HEK293 (cell line): ENCODE data around the gene BEST1.

Source experiments
- CTCF ChIA-PET: fragments of 350-600 bp; formaldehyde crosslinking; extraction: SDS; loops from one replicate; lab custom pipeline; 2021; ENCODE audit warnings: antibody characterized with exemption; lab: Yijun Ruan, JAX
- POLR2A ChIA-PET: fragments of 300-600 bp; formaldehyde crosslinking; extraction: SDS; loops from one replicate; lab custom pipeline; 2020; ENCODE audit warnings: antibody characterized with exemption, inconsistent platforms; lab: Yijun Ruan, JAX
- H3K27ac ChIP-seq: fragments of 200-500 bp; sonication (Bioruptor generic); 2 replicates; pipeline ENCODE4 v1.5.1; 2014; ENCODE audit warnings: low read depth, low read length, control low read depth, inconsistent platforms; ENCODE audit errors: extremely low read depth
- H3K36me3 ChIP-seq, 2 experiments: fragments of 200-500 bp in 1 of 2; sonication (Bioruptor generic) in 1 of 2; 1 replicate in 1 of 2; 2 replicates in 1 of 2; pipeline ENCODE4 v1.5.1; 2014 to 2017; ENCODE audit warnings: inconsistent platforms in 2 of 2, low read length in 2 of 2; ENCODE audit not compliant: control insufficient read depth in 2 of 2, insufficient read depth in 1 of 2
- H3K4me1 ChIP-seq: fragments of 200-500 bp; sonication (Bioruptor generic); 2 replicates; pipeline ENCODE4 v1.5.1; 2014; ENCODE audit warnings: mild to moderate bottlenecking, low read length, inconsistent platforms; ENCODE audit not compliant: control insufficient read depth, insufficient read depth
- H3K4me3 ChIP-seq: 2 replicates; pipeline ENCODE4 v1.5.1; 2011; ENCODE audit warnings: low read depth, mild to moderate bottlenecking, control low read depth, low read length, moderate library complexity
- H3K9me3 ChIP-seq: fragments of 200-500 bp; sonication (Bioruptor generic); 2 replicates; pipeline ENCODE4 v1.5.1; 2014; ENCODE audit warnings: low read depth, low read length, inconsistent platforms; ENCODE audit not compliant: control insufficient read depth, insufficient read depth
- KLF7 ChIP-seq: fragments of 450-650 bp; formaldehyde crosslinking; IDR thresholded peaks from 2 replicates; pipeline ENCODE4 v1.5.1; 2016; ENCODE audit warnings: missing biosample characterization, missing genetic modification characterization, borderline replicate concordance
- SP3 ChIP-seq: fragments of 450-650 bp; formaldehyde crosslinking; IDR thresholded peaks from 2 replicates; pipeline ENCODE4 v1.5.1; 2016; ENCODE audit warnings: missing biosample characterization, missing genetic modification characterization
- YY2 ChIP-seq: fragments of 450-650 bp; formaldehyde crosslinking; IDR thresholded peaks from 2 replicates; pipeline ENCODE4 v1.5.1; 2016; ENCODE audit warnings: missing biosample characterization, missing genetic modification characterization
- ZBTB20 ChIP-seq: fragments of 450-650 bp; formaldehyde crosslinking; IDR thresholded peaks from 2 replicates; pipeline ENCODE4 v1.5.1; 2016; ENCODE audit warnings: missing biosample characterization, missing genetic modification characterization
- ZFHX2 ChIP-seq: fragments of 450-650 bp; formaldehyde crosslinking; conservative IDR thresholded peaks from 2 replicates; pipeline ENCODE4 v1.5.1; 2016; ENCODE audit warnings: missing biosample characterization, missing genetic modification characterization
- ZNF19 ChIP-seq: fragments of 450-650 bp; formaldehyde crosslinking; IDR thresholded peaks from 2 replicates; pipeline ENCODE4; 2016; ENCODE audit warnings: missing biosample characterization, missing genetic modification characterization, low read depth
- ZNF214 ChIP-seq: fragments of 450-650 bp; formaldehyde crosslinking; IDR thresholded peaks from 2 replicates; pipeline ENCODE4 v1.5.1; 2017; ENCODE audit warnings: missing biosample characterization, mild to moderate bottlenecking, missing genetic modification characterization, borderline replicate concordance
- ZNF239 ChIP-seq: fragments of 450-650 bp; formaldehyde crosslinking; IDR thresholded peaks from 2 replicates; pipeline ENCODE4 v1.5.1; 2016; ENCODE audit warnings: missing biosample characterization, missing genetic modification characterization
- ZNF335 ChIP-seq: fragments of 450-650 bp; formaldehyde crosslinking; conservative IDR thresholded peaks from 2 replicates; pipeline ENCODE4 v1.5.1; 2016; ENCODE audit warnings: missing biosample characterization, missing genetic modification characterization
- ZNF391 ChIP-seq: fragments of 450-650 bp; formaldehyde crosslinking; IDR thresholded peaks from 2 replicates; pipeline ENCODE4 v1.5.1; 2016; ENCODE audit warnings: low read depth, missing biosample characterization, missing genetic modification characterization, borderline replicate concordance
- ZNF600 ChIP-seq: fragments of 450-650 bp; formaldehyde crosslinking; IDR thresholded peaks from 2 replicates; pipeline ENCODE4 v1.5.1; 2016; ENCODE audit warnings: missing biosample characterization, missing genetic modification characterization
- ZNF621 ChIP-seq: fragments of 450-650 bp; formaldehyde crosslinking; IDR thresholded peaks from 2 replicates; pipeline ENCODE4 v1.5.1; 2017; ENCODE audit warnings: missing biosample characterization, missing genetic modification characterization
- ZNF660 ChIP-seq: fragments of 450-650 bp; IDR thresholded peaks from 2 replicates; pipeline ENCODE4 v1.5.1; 2018; ENCODE audit warnings: missing biosample characterization, mild to moderate bottlenecking, missing genetic modification characterization
- ZNF677 ChIP-seq: fragments of 450-650 bp; IDR thresholded peaks from 2 replicates; pipeline ENCODE4 v1.5.0; 2018; ENCODE audit warnings: missing biosample characterization, mild to moderate bottlenecking, missing genetic modification characterization, moderate library complexity
- ZSCAN16 ChIP-seq: fragments of 450-650 bp; formaldehyde crosslinking; IDR thresholded peaks from 2 replicates; pipeline ENCODE4 v1.5.1; 2016; ENCODE audit warnings: missing biosample characterization, missing genetic modification characterization
- TF ChIP-seq, protein P1 (sequence below): fragments of 450-650 bp; formaldehyde crosslinking; IDR thresholded peaks from 2 replicates; pipeline ENCODE4 v1.5.1; 2016; ENCODE audit warnings: missing biosample characterization, missing genetic modification characterization
- TF ChIP-seq, protein P2 (sequence below): fragments of 450-650 bp; formaldehyde crosslinking; conservative IDR thresholded peaks from 2 replicates; pipeline ENCODE4 v1.5.1; 2016; ENCODE audit warnings: low read depth, missing biosample characterization, missing genetic modification characterization
- TF ChIP-seq, protein P3 (sequence below): fragments of 450-650 bp; formaldehyde crosslinking; IDR thresholded peaks from 2 replicates; pipeline ENCODE4 v1.5.1; 2016; ENCODE audit warnings: missing biosample characterization, missing genetic modification characterization

Gene BEST1

DNA sequence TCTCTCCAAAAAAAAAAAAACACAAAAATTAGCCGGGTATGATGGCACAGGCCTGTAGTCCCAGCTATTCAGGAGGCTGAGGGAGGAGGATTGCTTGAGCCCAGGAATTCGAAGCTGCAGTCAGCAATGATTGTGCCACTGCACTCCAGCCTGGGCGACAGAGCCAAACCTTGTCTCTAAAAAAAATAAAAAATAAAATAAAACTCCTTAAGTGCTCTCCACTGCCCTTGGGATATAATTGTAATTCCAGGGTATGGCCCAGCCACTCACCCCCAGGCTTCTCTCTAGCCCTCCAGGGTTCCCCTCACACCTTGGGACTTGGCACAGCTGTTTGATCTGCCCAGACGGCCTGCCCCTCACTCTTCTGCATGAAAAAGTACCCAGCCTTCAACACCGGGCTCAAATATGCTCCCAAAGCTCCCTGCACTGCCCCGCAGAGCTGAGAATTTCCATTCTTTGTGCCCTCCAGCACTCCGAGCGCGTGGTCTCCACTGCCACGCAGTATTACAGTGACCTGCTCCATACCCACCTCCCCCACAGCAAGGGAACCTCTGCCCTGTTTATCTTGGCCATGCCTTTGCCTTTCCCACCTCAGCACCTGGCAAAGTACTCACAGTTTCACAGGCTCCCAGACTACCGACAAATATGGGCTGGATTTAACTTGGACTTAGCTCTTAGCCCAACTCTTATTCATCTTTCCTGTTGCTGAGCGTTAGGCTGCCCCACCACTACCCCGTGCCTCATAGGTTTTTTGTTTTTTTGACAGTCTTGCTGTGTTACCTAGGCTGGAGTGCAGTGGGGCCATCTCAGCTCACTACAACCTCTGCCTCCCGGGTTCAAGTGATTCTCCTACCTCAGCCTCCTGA, 24.8 kb downstream of the BEST1 start:
- H3K36me3 ChIP-seq: no peaks in the 10 kb centered on the region
- TF ChIP-seq ZNF19 (tag by site-specific recombination): no peak
- TF ChIP-seq ZNF239 (tag by site-specific recombination): no peak
- no peak for TF ChIP-seq ZNF335 (tag by site-specific recombination)
- TF ChIP-seq, protein P1, sequence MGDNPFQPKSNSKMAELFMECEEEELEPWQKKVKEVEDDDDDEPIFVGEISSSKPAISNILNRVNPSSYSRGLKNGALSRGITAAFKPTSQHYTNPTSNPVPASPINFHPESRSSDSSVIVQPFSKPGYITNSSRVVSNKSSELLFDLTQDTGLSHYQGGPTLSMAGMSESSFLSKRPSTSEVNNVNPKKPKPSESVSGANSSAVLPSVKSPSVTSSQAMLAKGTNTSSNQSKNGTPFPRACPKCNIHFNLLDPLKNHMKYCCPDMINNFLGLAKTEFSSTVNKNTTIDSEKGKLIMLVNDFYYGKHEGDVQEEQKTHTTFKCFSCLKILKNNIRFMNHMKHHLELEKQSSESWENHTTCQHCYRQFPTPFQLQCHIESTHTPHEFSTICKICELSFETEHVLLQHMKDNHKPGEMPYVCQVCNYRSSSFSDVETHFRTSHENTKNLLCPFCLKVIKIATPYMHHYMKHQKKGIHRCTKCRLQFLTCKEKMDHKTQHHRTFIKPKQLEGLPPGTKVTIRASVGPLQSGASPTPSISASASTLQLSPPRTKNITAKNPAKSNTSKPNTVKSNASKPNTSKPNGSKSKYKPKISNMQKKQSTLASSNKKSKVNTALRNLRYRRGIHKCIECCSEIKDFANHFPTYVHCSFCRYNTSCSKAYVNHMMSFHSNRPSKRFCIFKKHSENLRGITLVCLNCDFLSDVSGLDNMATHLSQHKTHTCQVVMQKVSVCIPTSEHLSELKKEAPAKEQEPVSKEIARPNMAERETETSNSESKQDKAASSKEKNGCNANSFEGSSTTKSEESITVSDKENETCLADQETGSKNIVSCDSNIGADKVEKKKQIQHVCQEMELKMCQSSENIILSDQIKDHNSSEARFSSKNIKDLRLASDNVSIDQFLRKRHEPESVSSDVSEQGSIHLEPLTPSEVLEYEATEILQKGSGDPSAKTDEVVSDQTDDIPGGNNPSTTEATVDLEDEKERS (tag by site-specific recombination): no peak
- no peak for TF ChIP-seq ZNF600 (tag by site-specific recombination)
- TF ChIP-seq ZNF391 (tag by site-specific recombination): no peak
- TF ChIP-seq YY2 (tag by site-specific recombination): no peak
- no peak for TF ChIP-seq ZBTB20 (tag by site-specific recombination)
- TF ChIP-seq ZNF621 (tag by site-specific recombination): no peak
- TF ChIP-seq ZNF214: no peak
- TF ChIP-seq ZNF677: no peak
- no peak for TF ChIP-seq ZSCAN16 (tag by site-specific recombination)
- TF ChIP-seq KLF7: no peak
- TF ChIP-seq SP3 (tag by site-specific recombination): no peak
- ChIA-PET POLR2A (interaction anchor here (0.6 kb wide), 1 partner anchor 27 kb away, joined by 5 read pairs; no protein-coding TSS in a partner anchor), CTCF (interaction anchor here (1.3 kb wide), 1 partner anchor 27 kb away, joined by 3 read pairs; no protein-coding TSS in a partner anchor)
- H3K4me3 ChIP-seq: no peak overlapping the region
- no peak overlapping the region for H3K27ac ChIP-seq
- 0 out of 2 replicates have a peak, but pooled peaks cover 5% of the 10 kb centered on the region for H3K4me1 ChIP-seq
- no peaks in the 10 kb centered on the region for H3K9me3 ChIP-seq

DNA sequence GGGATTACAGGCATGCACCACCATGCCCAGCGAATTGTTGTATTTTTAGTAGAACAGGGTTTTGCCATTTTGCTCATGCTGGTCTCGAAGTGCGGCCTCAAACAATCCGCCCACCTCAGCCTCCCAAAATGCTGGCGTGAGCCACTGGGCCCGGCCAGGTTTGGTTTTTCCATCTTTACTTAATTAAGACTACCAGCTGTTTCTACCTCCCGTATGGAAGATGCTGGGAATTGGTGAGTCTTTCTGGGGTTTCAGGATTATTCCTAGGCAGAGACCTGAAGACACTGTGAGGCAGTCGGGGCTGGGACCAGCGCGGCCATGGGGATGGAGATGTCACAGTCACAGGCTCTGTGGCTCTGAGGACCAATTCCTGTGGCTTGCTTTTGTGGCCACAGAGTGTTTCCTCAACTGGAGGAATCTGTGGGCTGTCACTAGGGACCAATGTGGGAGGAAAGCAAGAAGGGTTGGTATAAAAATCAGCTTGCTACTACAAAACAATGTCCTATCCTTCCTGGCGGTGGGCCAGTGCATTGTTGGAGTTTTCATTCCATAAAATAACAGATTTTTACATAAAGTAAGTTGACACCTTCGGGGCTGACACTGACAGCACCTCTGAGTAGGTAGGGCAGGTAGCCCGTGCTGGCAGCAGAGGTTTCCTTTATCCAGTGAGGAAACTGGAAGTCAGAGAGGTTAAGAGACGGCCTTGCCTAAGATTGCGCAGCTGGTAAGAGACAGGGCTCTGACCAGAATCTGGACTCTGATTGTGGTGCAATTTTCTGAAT, 25.7 kb downstream of the BEST1 start:
- Histone ChIP-seq H3K4me3 (no peak overlapping the region), H3K36me3 (no peaks in the 10 kb centered on the region), H3K4me1 (0 out of 2 replicates have a peak, but pooled peaks cover 5% of the 10 kb centered on the region), H3K9me3 (no peaks in the 10 kb centered on the region), H3K27ac (no peak overlapping the region)
- TF ChIP-seq, protein P2, sequence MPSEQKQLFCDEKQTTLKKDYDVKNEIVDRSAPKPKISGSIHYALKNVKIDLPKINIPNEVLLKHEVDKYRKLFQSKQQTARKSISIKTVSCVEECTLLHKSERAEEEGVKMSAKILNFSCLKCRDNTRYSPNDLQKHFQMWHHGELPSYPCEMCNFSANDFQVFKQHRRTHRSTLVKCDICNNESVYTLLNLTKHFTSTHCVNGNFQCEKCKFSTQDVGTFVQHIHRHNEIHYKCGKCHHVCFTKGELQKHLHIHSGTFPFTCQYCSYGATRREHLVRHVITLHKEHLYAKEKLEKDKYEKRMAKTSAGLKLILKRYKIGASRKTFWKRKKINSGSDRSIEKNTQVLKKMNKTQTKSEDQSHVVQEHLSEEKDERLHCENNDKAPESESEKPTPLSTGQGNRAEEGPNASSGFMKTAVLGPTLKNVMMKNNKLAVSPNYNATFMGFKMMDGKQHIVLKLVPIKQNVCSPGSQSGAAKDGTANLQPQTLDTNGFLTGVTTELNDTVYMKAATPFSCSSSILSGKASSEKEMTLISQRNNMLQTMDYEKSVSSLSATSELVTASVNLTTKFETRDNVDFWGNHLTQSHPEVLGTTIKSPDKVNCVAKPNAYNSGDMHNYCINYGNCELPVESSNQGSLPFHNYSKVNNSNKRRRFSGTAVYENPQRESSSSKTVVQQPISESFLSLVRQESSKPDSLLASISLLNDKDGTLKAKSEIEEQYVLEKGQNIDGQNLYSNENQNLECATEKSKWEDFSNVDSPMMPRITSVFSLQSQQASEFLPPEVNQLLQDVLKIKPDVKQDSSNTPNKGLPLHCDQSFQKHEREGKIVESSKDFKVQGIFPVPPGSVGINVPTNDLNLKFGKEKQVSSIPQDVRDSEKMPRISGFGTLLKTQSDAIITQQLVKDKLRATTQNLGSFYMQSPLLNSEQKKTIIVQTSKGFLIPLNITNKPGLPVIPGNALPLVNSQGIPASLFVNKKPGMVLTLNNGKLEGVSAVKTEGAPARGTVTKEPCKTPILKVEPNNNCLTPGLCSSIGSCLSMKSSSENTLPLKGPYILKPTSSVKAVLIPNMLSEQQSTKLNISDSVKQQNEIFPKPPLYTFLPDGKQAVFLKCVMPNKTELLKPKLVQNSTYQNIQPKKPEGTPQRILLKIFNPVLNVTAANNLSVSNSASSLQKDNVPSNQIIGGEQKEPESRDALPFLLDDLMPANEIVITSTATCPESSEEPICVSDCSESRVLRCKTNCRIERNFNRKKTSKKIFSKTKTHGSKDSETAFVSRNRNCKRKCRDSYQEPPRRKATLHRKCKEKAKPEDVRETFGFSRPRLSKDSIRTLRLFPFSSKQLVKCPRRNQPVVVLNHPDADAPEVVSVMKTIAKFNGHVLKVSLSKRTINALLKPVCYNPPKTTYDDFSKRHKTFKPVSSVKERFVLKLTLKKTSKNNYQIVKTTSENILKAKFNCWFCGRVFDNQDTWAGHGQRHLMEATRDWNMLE (tag by site-specific recombination): no peak
- TF ChIP-seq ZFHX2 (tag by site-specific recombination) (0 out of 2 replicates have a peak, but pooled peaks have one; percentile 30), ZNF660 (tag by site-specific recombination) (no peak)
- TF ChIP-seq, protein P3, sequence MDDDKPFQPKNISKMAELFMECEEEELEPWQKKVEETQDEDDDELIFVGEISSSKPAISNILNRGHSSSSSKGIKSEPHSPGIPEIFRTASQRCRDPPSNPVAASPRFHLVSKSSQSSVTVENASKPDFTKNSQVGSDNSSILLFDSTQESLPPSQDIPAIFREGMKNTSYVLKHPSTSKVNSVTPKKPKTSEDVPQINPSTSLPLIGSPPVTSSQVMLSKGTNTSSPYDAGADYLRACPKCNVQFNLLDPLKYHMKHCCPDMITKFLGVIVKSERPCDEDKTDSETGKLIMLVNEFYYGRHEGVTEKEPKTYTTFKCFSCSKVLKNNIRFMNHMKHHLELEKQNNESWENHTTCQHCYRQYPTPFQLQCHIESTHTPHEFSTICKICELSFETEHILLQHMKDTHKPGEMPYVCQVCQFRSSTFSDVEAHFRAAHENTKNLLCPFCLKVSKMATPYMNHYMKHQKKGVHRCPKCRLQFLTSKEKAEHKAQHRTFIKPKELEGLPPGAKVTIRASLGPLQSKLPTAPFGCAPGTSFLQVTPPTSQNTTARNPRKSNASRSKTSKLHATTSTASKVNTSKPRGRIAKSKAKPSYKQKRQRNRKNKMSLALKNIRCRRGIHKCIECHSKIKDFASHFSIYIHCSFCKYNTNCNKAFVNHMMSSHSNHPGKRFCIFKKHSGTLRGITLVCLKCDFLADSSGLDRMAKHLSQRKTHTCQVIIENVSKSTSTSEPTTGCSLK (tag by site-specific recombination): no peak
- ChIA-PET POLR2A (no interaction called here), CTCF (interaction anchor here (0.7 to 1.3 kb wide), 2 partner anchors 28 to 37 kb away, joined by 3 read pairs; no protein-coding TSS in a partner anchor)
